GM12892 (cell line): ENCODE data around the gene TFF3.

Experiments used
- POLR2A ChIP-seq: IDR thresholded peaks from 2 replicates; pipeline ENCODE4 v1.6.1; 2011; ENCODE audit warnings: low read depth, low read length, control low read depth
- POLR2AphosphoS5 ChIP-seq: IDR thresholded peaks from 2 replicates; pipeline ENCODE4 v1.6.1; 2011; ENCODE audit warnings: low read depth, low read length, control low read depth
- TAF1 ChIP-seq: IDR thresholded peaks from 2 replicates; pipeline ENCODE4 v1.6.1; 2011; ENCODE audit warnings: low read depth, mild to moderate bottlenecking, control low read depth, low read length, borderline replicate concordance

- no peak for TF ChIP-seq POLR2AphosphoS5
- no peak for TF ChIP-seq POLR2A
- TF ChIP-seq TAF1, result no peak
Measured at GRCh38 chr21:42265231-42265812, 49.9 kb downstream of the TFF3 start.
